Brain microvascular endothelial cell (primary cell): Measurements from ENCODE around the gene SMAP1.

Experiments used
- DNase-seq: peaks from one replicate; pipeline ENCODE4 v3.0.0-alpha.2; 2020
- H3K27ac ChIP-seq: fragments of 250-450 bp; sonication (Bioruptor Pico); 2 replicates; pipeline ENCODE4 v1.5.1; 2020; ENCODE audit warnings: mild to moderate bottlenecking, moderate library complexity
- H3K27me3 ChIP-seq: fragments of 250-450 bp; sonication (Bioruptor Pico); replicated peaks from 2 replicates; pipeline ENCODE4 v1.5.1; 2020; ENCODE audit warnings: mild to moderate bottlenecking
- H3K36me3 ChIP-seq: fragments of 250-450 bp; sonication (Bioruptor Pico); replicated peaks from 2 replicates; pipeline ENCODE4 v1.5.1; 2020; ENCODE audit warnings: mild to moderate bottlenecking
- H3K4me3 ChIP-seq: 2 replicates; pipeline ENCODE4 v1.5.1; 2011; ENCODE audit warnings: low read depth, mild to moderate bottlenecking, control low read depth, low read length, moderate library complexity
- in situ Hi-C: cut with HindIII; loops from 2 replicates; pipeline ENCODE4 v1.10.0; 2017; ENCODE audit warnings: low sequenced_read_pairs, low pct_ligation_motif_present
- TF ChIP-seq, protein P1 (sequence below): IDR thresholded peaks from 2 replicates; pipeline ENCODE4 v1.5.1; 2011; ENCODE audit warnings: low read depth, mild to moderate bottlenecking, moderate library complexity, low read length, control low read depth, inconsistent platforms; ENCODE audit errors: missing control alignments

The SMAP1 gene

DNA sequence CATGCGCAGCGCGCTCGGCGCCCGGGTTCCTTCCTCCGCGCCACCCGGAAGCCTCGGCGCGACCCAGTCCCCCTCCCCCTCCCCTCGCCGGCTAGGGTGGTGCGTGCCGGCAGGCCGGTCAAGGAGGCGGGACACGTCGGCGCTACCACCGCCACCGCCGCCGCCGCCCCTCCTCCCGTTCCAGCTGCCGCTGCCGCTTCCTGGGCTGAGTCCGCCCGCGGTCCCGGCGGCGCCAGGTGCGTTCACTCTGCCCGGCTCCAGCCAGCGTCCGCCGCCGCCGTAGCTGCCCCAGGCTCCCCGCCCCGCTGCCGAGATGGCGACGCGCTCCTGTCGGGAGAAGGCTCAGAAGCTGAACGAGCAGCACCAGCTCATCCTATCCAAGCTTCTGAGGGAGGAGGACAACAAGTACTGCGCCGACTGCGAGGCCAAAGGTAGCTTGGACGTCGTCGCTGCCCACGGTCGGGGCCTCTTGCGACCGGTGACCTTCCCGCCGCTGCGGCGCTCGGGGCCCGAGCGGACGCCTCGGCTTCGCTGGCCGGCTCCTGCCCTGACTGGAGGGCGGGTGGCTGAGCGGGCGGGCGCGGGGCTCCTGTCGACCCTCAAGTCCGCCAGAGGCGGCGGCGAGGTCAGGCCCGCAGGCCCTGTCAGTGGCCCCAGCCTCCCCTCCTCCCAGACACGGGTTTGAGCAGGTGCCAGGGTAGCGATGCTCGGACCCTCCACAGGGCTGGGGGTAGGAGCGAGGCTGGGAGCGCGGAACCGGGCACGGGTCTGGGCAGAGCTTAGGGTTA, at the start of gene SMAP1:
TSS of gene SMAP1 (plus strand) at position 173 of the 788 bp plus-strand sequence. CDS start at position 314, 141 bp downstream.
- H3K27ac ChIP-seq, result peak within 1 kb of the TSS; percentile 66
- H3K4me3 ChIP-seq, result peak within 1 kb of the TSS; percentile 84
- H3K36me3 ChIP-seq, result no peaks in the 10 kb centered on the region
- in situ Hi-C loops, result no loop called here
- TF ChIP-seq, protein P1, sequence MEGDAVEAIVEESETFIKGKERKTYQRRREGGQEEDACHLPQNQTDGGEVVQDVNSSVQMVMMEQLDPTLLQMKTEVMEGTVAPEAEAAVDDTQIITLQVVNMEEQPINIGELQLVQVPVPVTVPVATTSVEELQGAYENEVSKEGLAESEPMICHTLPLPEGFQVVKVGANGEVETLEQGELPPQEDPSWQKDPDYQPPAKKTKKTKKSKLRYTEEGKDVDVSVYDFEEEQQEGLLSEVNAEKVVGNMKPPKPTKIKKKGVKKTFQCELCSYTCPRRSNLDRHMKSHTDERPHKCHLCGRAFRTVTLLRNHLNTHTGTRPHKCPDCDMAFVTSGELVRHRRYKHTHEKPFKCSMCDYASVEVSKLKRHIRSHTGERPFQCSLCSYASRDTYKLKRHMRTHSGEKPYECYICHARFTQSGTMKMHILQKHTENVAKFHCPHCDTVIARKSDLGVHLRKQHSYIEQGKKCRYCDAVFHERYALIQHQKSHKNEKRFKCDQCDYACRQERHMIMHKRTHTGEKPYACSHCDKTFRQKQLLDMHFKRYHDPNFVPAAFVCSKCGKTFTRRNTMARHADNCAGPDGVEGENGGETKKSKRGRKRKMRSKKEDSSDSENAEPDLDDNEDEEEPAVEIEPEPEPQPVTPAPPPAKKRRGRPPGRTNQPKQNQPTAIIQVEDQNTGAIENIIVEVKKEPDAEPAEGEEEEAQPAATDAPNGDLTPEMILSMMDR, result no peak
- DNase-seq, result peak; percentile 69
- no peaks in the 10 kb centered on the region for H3K27me3 ChIP-seq

DNA sequence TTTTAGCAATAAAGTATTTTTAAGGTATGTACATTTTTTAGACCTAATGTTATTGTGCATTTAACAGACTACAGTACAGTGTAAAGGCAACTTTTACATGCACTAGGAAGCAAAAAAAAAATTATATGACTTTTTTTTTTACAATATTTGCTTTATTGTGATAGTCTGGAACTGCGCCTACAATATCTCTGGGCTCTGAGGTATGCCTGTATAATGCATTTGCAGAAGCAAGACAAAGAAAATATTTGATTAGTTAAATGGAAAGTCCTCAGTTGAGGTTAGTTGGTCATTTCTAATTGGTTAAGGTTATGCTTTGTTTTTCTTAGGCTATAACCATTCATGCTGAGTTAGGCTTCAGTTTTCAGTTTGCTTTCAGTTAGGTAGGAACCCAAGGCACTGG, 46.9 kb upstream of the SMAP1 start:
- Histone ChIP-seq H3K27me3 (no peaks in the 10 kb centered on the region), H3K27ac (no peak overlapping the region), H3K4me3 (no peak overlapping the region), H3K36me3 (no peaks in the 10 kb centered on the region)
- no peak for DNase-seq
- in situ Hi-C loops, result no loop called here
- TF ChIP-seq, protein P1, result no peak

DNA sequence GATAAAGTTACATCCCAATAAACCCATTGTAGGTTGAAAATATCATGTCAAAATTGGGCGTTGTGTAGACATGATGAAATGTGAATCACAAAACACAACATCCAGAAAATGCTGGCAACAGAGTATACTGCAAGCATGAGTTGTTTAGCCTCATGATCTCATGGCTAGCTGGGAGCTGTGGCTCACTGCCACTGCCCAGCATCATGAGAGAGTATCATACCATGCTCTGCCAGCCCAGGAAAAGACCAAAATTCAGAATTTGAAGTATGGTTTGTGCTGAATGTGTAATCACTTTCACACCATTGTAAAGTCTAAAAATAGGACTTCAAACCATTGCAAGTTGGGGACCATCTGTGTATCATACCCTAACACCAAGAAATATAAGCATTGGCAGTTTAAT, 45.2 kb upstream of the SMAP1 start:
- Histone ChIP-seq H3K36me3 (no peaks in the 10 kb centered on the region), H3K27ac (no peak overlapping the region), H3K4me3 (no peak overlapping the region), H3K27me3 (no peaks in the 10 kb centered on the region)
- TF ChIP-seq, protein P1, result no peak
- in situ Hi-C loops, result no loop called here
- no peak for DNase-seq

DNA sequence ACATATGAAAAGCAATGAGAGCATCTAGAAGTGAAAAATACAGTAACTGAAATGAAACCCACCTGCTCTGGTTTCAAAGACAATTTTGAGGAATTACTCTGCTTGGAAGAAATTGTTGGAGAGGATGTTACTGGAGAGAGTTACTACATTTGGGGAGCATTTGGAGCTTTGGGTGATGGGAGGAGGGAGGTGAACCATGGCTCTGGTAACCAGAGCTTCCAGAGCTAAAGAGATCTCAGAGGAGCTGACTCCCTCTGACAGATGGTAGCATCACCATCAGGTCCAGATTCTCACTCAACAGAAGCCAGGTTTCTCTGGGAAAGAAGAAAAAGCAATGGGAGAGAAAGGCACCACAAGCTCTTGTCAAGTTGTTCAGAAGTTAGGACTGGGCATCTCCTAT, 42.2 kb upstream of the SMAP1 start:
- no peaks in the 10 kb centered on the region for H3K36me3 ChIP-seq
- no peak overlapping the region for H3K27ac ChIP-seq
- in situ Hi-C loops, result no loop called here
- DNase-seq, result no peak
- H3K4me3 ChIP-seq, result no peak overlapping the region
- H3K27me3 ChIP-seq, result no peaks in the 10 kb centered on the region
- TF ChIP-seq, protein P1, result no peak

DNA sequence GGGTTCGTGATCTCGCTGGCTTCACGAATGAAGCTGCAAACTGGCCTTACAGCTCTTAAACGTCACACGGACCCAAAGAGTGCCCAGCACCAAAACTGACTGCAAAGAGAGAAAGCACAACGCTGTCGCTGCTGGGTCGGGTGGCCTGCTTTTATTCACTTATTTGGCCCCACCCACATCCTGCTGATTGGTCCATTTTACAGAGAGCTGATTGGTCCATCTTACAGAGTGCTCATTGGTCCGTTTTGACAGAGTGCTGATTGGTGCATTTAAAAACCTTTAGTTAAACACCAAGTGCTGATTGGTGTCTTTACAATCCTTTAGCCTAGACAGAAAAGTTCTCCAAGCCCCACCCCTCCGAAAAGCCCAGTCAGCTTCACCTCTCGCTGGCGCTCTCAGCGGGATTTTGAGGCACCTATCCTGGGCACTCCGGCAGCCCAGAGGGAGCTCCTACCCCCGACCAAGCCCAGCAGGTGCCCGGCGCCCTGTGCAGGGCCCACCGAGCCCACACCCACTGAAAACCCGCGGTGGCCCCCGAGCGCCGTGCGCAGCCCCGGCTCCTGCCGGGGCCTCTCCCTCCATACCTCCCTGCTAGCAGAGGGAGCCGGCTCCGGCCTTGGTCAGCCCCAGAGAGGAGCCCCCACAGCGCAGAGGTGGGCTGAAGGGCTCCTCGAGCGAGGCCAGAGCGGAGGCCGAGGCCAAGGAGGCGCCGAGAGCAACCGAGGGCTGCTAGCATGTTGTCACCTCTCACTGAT, 40.0 kb upstream of the SMAP1 start:
- no peak for DNase-seq
- in situ Hi-C loops, result no loop called here
- no peaks in the 10 kb centered on the region for H3K27me3 ChIP-seq
- no peak overlapping the region for H3K27ac ChIP-seq
- TF ChIP-seq, protein P1, result no peak
- H3K36me3 ChIP-seq, result no peaks in the 10 kb centered on the region
- no peak overlapping the region for H3K4me3 ChIP-seq
